ENCODE data around the gene ITGA3.

- no peak for TF ChIP-seq SIN3A (IDR thresholded peaks at IDR 0.05; ENCODE audit: low read depth)
- TF ChIP-seq CEBPB (IDR thresholded peaks at IDR 0.05; ENCODE audit: low read depth): no peak
- TF ChIP-seq, protein P1, sequence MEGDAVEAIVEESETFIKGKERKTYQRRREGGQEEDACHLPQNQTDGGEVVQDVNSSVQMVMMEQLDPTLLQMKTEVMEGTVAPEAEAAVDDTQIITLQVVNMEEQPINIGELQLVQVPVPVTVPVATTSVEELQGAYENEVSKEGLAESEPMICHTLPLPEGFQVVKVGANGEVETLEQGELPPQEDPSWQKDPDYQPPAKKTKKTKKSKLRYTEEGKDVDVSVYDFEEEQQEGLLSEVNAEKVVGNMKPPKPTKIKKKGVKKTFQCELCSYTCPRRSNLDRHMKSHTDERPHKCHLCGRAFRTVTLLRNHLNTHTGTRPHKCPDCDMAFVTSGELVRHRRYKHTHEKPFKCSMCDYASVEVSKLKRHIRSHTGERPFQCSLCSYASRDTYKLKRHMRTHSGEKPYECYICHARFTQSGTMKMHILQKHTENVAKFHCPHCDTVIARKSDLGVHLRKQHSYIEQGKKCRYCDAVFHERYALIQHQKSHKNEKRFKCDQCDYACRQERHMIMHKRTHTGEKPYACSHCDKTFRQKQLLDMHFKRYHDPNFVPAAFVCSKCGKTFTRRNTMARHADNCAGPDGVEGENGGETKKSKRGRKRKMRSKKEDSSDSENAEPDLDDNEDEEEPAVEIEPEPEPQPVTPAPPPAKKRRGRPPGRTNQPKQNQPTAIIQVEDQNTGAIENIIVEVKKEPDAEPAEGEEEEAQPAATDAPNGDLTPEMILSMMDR (IDR thresholded peaks at IDR 0.05 in 2 of 3, conservative IDR thresholded peaks at IDR 0.05 in 1 of 3; ENCODE audit: borderline replicate concordance in 1 of 3, insufficient read depth in 1 of 3, low read depth in 2 of 3, low read length in 2 of 3): no peak
Observed at GRCh38 chr17:50127697-50128361, 71.9 kb downstream of the ITGA3 start.
